ENCODE measurements around the gene COPS8. TPM values are rescaled to one million over a fixed set of nuclear protein-coding genes. Genes with fewer than 3 reads are reported as not detected.

The COPS8 gene
- total and polyA plus RNA-seq, 2 of the 8 experiments (the other 6 are each of a cell fraction or from before 2014, with no cell fraction given): 59.3 to 67.5 TPM

DNA sequence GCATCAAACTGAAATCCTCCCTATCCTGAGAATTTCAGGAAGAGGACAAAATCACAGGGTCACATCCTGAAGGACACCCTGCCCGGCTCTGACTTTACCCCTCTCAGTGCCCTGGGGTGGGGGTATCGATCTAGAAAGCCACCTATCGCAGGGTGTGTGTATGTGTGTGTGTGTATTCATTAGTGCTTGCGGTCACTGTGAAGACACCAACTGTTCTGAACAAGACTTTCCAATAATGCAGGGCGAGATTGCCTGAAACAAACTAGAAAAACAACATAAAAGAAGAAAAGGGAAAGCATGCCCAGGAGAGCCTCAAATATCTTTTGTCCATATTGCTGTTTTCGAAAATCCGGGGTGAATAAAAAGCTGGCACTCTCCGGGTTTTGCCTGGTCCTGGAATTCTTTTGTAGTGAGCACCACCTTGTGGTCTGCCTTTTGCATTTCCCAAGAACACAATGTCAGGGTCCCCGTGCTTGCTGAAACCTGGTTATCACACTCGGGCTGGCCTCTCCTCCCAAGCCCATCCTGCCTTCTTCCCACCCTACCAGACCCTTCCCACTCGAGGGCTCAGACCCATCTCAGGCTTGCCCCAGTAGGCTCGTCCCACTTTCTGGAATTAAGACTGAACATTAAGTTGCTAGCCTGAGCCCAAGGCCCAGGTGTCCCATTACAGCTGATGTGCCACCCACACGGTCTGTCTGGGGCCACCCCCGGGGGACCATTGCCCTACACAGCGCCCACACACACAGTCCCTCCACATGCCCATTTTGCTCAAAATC lies 25.0 kb upstream of the COPS8 start (continued):
- TF ChIP-seq BRCA1 (IDR thresholded peaks at IDR 0.05; ENCODE audit: low read depth, low read length) (no peak), TEAD4 (IDR thresholded peaks at IDR 0.05; ENCODE audit: low read depth, low read length) (peak; percentile 70; the same call in 1 of the 2 replicates), CTBP2 (IDR thresholded peaks at IDR 0.05; ENCODE audit: borderline replicate concordance, insufficient read depth, insufficient read length, low read length) (no peak)

Data from H1 (cell line).